GM23248 (cell line): ENCODE results near the gene SCYGR6. TPM values are rescaled to one million over a fixed set of nuclear protein-coding genes. Genes with fewer than 3 reads are reported as not detected.

Source experiments
- DNase-seq: peaks from one replicate; pipeline ENCODE4 v3.0.0-alpha.2; 2015
- H2AFZ ChIP-seq: fragments of 200-600 bp; sonication (generic); 2 replicates; pipeline ENCODE4 v1.6.1; 2016; ENCODE audit warnings: antibody characterized with exemption
- H3F3A ChIP-seq: fragments of 200-600 bp; sonication (generic); 2 replicates; pipeline ENCODE4 v1.6.1; 2016; ENCODE audit warnings: mild to moderate bottlenecking, antibody characterized with exemption, mixed run types; ENCODE audit not compliant: insufficient read depth
- H3K27ac ChIP-seq: fragments of 200-600 bp; sonication (generic); 2 replicates; pipeline ENCODE4 v1.5.1; 2016; ENCODE audit warnings: mild to moderate bottlenecking
- H3K27me3 ChIP-seq: fragments of 200-600 bp; sonication (generic); replicated peaks from 2 replicates; pipeline ENCODE4 v1.6.1; 2016; ENCODE audit warnings: mild to moderate bottlenecking; ENCODE audit not compliant: insufficient read depth
- H3K36me3 ChIP-seq: fragments of 200-600 bp; sonication (generic); 2 replicates; pipeline ENCODE4 v1.6.1; 2016; ENCODE audit warnings: low read depth, mild to moderate bottlenecking
- H3K4me1 ChIP-seq: fragments of 200-600 bp; sonication (generic); 2 replicates; pipeline ENCODE4 v1.6.1; 2016; ENCODE audit warnings: mild to moderate bottlenecking; ENCODE audit not compliant: insufficient read depth
- H3K4me2 ChIP-seq: fragments of 200-600 bp; sonication (generic); one replicate; pipeline ENCODE4 v1.6.1; 2016; ENCODE audit warnings: mild to moderate bottlenecking; ENCODE audit not compliant: unreplicated experiment
- H3K4me3 ChIP-seq: fragments of 200-600 bp; sonication (generic); 2 replicates; pipeline ENCODE4 v1.5.1; 2016; ENCODE audit warnings: mild to moderate bottlenecking
- H3K79me2 ChIP-seq: fragments of 200-600 bp; sonication (generic); 2 replicates; pipeline ENCODE4 v1.6.1; 2016; ENCODE audit warnings: mild to moderate bottlenecking; ENCODE audit not compliant: insufficient read depth
- H3K9ac ChIP-seq: fragments of 200-600 bp; sonication (generic); 2 replicates; pipeline ENCODE4 v1.6.1; 2016; ENCODE audit warnings: mild to moderate bottlenecking
- H3K9me2 ChIP-seq: fragments of 200-600 bp; sonication (generic); 2 replicates; pipeline ENCODE4 v1.6.1; 2016; ENCODE audit warnings: mixed run types, mild to moderate bottlenecking, moderate library complexity; ENCODE audit not compliant: insufficient read depth
- H3K9me3 ChIP-seq: fragments of 200-600 bp; sonication (generic); one replicate; pipeline ENCODE4 v1.6.1; 2017; ENCODE audit warnings: low read depth
- H4K20me1 ChIP-seq: fragments of 200-600 bp; sonication (generic); 2 replicates; pipeline ENCODE4 v1.6.0; 2016; ENCODE audit not compliant: insufficient read depth
- EZH2 ChIP-seq: fragments of 200-600 bp; sonication (generic); IDR thresholded peaks from 2 replicates; pipeline ENCODE4 v1.6.1; 2018; ENCODE audit warnings: antibody characterized with exemption, mild to moderate bottlenecking; ENCODE audit not compliant: insufficient read depth, poor library complexity, severe bottlenecking
- EZH2phosphoT487 ChIP-seq: fragments of 200-600 bp; sonication (generic); IDR thresholded peaks from 2 replicates; pipeline ENCODE4 v1.6.1; 2018; ENCODE audit warnings: antibody characterized with exemption, moderate library complexity, mild to moderate bottlenecking, low read depth; ENCODE audit not compliant: insufficient read depth
- WGBS, 2 experiments: methylation state at CpG; one replicate each; pipeline ENCODE4 v1.1.6; 2015 to 2017; ENCODE audit warnings: low lambda C conversion rate in 2 of 2, low coverage in 1 of 2; ENCODE audit errors: missing lambda C conversion rate in 2 of 2; 5-methylcytosine and 5-hydroxymethylcytosine counted together
- in situ Hi-C: fragments of 300-500 bp; cut with MboI; formaldehyde crosslinking; loops from 2 replicates; pipeline ENCODE4 v1.15.0; 2020
- polyA plus RNA-seq: library from polyadenylated mRNA; unstranded; fragments of >200 nt; fragmentation: Nextera tagmentation; extraction: Ambion mirVana; gene quantifications from 2 replicates; pipeline ENCODE4 v1.2.1, GENCODE V29; 2016
- total RNA-seq: library from RNA; depleted of rRNA; stranded (reverse); fragments of >200 nt; shearing (Covaris generic); gene quantifications from 2 replicates; pipeline ENCODE4 v1.2.3, GENCODE V29; 2014

Gene SCYGR6
- total and polyA plus RNA-seq, 2 experiments from 2014 or later: not detected

DNA sequence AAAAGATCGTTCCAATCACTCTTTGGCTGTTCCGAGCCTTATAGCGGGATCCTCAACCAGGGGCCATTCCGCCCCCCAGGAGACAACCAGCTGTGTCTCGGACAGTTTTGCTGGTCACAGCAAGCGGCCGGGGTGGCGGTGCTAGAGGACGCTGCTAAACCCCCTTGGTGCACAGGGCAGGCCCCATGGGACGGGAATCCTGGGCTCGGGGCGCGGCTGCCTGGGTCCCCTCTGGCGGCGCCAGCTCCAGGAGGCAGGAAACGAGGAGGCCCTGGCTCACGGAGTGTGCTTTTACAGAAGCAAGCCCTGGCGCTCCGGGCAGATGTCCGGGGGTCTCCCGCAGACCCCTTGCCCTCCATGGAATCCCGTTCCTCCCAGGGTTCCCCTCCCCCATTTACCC lies 43.3 kb upstream of the SCYGR6 start:
- no peaks in the 10 kb centered on the region for H3K9me3 ChIP-seq
- H3K4me3 ChIP-seq: no peak overlapping the region
- no peak overlapping the region for H3K27ac ChIP-seq
- in situ Hi-C loops: loop anchor here (5.0 to 25.0 kb wide), 2 partner anchors 361 to 631 kb away; no protein-coding TSS in a partner anchor
- H3K27me3 ChIP-seq: no peaks in the 10 kb centered on the region
- no peak overlapping the region for H3K9ac ChIP-seq
- no peaks in the 10 kb centered on the region for H3K79me2 ChIP-seq
- H3K4me1 ChIP-seq: peaks cover 6% of the 10 kb centered on the region
- 94% methylated on average over 20 of the region's 22 CpGs for WGBS, 2 experiments
- no peak for DNase-seq
- H4K20me1 ChIP-seq: no peaks in the 10 kb centered on the region
- no peak overlapping the region for H3K4me2 ChIP-seq
- no peaks in the 10 kb centered on the region for H3K36me3 ChIP-seq
- no peaks in the 10 kb centered on the region for H3F3A ChIP-seq
- TF ChIP-seq EZH2: no peak
- TF ChIP-seq EZH2phosphoT487: no peak
- H3K9me2 ChIP-seq: no peaks in the 10 kb centered on the region
- no peak overlapping the region for H2AFZ ChIP-seq

DNA sequence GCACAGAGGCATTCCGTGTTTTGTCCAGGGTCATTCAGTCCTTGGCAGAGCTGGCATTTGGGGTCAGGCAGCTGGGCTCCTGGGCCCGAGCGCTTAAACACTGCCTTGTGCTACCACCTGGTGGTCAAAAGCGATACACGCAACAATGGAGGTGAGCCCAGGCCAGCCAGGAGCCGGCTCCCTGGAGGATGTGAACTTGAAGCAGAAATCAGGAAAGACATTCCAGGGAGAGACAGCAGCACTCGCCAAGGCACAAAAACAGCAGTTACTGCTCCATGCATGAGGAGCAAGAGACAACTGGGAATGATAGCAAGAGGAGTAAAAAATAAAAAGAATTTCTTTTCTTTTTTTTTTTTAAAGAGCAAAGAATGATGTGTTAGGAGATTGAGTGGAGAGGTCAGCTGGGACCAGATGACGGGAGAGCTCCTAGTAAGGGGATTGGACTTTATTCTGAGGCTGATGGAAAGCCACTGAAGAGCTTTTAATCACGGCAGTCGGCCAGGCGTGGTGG lies 41.9 kb upstream of the SCYGR6 start:
- Histone ChIP-seq H3K9me2 (no peaks in the 10 kb centered on the region), H2AFZ (peak overlapping the region; percentile 57), H4K20me1 (no peaks in the 10 kb centered on the region), H3K4me2 (no peak overlapping the region), H3K4me3 (no peak overlapping the region), H3K4me1 (peaks cover 6% of the 10 kb centered on the region), H3K27me3 (no peaks in the 10 kb centered on the region), H3K9ac (no peak overlapping the region), H3K79me2 (no peaks in the 10 kb centered on the region), H3K9me3 (no peaks in the 10 kb centered on the region), H3F3A (no peaks in the 10 kb centered on the region), H3K27ac (no peak overlapping the region), H3K36me3 (no peaks in the 10 kb centered on the region)
- in situ Hi-C loops: loop anchor here (5.0 to 25.0 kb wide), 2 partner anchors 359 to 629 kb away; no protein-coding TSS in a partner anchor
- DNase-seq: peak; percentile 83
- WGBS, 2 experiments: 27 to 29% methylated on average over 11 of the region's 11 CpGs
- no peak for TF ChIP-seq EZH2
- TF ChIP-seq EZH2phosphoT487: no peak

DNA sequence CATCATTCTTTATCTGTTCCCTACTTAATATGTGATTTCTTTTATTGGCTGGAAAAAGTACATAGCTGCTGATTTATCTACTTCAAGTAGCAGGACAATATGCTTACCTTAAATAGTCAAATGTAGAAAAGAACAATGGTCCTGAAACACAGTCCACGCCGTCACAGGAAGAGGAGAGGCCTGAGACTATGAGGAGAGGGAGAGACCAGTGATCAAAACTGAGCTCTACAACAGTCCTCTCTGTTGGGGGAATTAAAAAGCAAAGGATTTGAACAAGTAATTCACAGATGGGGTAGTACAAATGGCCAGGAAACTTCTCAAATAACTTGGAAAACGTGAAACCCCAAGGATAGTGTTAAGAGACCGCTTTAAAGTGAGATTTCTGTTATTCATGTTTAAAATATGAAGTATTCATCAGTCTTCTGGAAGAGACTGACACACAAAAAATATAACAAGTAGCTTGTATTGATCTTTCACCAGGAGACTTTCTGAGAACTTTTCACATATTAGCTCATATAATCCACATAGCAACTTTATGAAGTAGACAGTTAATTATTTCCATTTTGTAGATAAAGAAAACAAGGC lies 41.3 kb upstream of the SCYGR6 start:
- H3K79me2 ChIP-seq: no peaks in the 10 kb centered on the region
- in situ Hi-C loops: loop anchor here (5.0 to 25.0 kb wide), 2 partner anchors 359 to 629 kb away; no protein-coding TSS in a partner anchor
- TF ChIP-seq EZH2 (no peak), EZH2phosphoT487 (no peak)
- no peak overlapping the region for H3K4me3 ChIP-seq
- no peak overlapping the region for H3K4me2 ChIP-seq
- H3K9me2 ChIP-seq: no peaks in the 10 kb centered on the region
- H3K27ac ChIP-seq: no peak overlapping the region
- H3K36me3 ChIP-seq: no peaks in the 10 kb centered on the region
- no peak for DNase-seq
- H3F3A ChIP-seq: no peaks in the 10 kb centered on the region
- no peak overlapping the region for H3K9ac ChIP-seq
- H3K27me3 ChIP-seq: no peaks in the 10 kb centered on the region
- peak overlapping the region; percentile 57 for H2AFZ ChIP-seq
- 47 to 48% methylated on average over 4 of the region's 4 CpGs for WGBS, 2 experiments
- H3K4me1 ChIP-seq: peaks cover 6% of the 10 kb centered on the region
- no peaks in the 10 kb centered on the region for H3K9me3 ChIP-seq
- no peaks in the 10 kb centered on the region for H4K20me1 ChIP-seq

DNA sequence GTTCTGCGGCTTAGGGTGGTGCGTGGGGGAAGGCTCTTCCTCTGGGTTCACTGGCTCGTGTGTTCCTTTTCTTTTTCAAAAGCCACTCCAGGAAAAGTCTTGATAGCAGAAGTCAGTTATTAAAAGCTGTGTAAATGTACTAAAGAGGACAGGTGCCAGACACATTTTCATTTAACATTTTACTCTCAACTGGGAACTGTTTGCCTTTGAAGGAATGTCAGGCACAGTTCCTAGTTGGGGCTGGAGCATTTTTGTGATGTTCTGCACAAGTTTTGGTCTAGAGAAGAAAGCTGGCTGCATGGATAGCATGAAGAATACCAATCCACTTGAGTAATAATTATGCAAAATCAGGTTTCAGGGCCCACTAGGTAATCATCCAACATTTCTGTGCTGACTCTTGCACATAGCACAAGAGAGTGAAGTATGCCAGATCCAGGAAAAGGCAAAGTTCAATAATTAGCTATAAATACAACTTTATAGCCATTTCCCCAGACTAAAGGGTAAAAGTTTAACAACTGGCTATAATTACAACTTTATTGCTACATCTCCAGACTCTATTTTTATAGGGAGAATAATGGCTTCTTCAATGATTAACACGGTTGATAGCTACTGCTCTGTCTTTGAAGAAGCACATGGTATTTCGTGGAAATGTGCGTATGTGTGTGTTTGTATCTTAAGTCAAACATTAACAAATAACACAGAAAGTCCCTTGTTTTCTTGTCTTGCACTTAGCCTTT lies 37.4 kb upstream of the SCYGR6 start:
- Histone ChIP-seq H3K4me3 (no peak overlapping the region), H2AFZ (no peak overlapping the region), H3K9ac (no peak overlapping the region), H3K4me1 (peaks cover 6% of the 10 kb centered on the region), H3K9me2 (no peaks in the 10 kb centered on the region), H3K27ac (no peak overlapping the region), H3F3A (no peaks in the 10 kb centered on the region), H3K9me3 (no peaks in the 10 kb centered on the region), H3K79me2 (no peaks in the 10 kb centered on the region), H4K20me1 (no peaks in the 10 kb centered on the region), H3K4me2 (no peak overlapping the region), H3K36me3 (no peaks in the 10 kb centered on the region), H3K27me3 (no peaks in the 10 kb centered on the region)
- DNase-seq: peak; percentile 12
- in situ Hi-C loops: loop anchor here (25.0 kb wide), 1 partner anchor 625 kb away; no protein-coding TSS in a partner anchor
- WGBS, 2 experiments: 55 to 65% methylated on average over 6 of the region's 6 CpGs
- no peak for TF ChIP-seq EZH2phosphoT487
- no peak for TF ChIP-seq EZH2
